Measurements from ENCODE around the gene TMEM178B. TPM values are rescaled to one million over a fixed set of nuclear protein-coding genes. Genes with fewer than 3 reads are reported as not detected.

Gene TMEM178B
- total and polyA plus RNA-seq, 2 of the 4 experiments (the other 2 are of a cell fraction), result under 0.01 to 0.05 TPM

DNA sequence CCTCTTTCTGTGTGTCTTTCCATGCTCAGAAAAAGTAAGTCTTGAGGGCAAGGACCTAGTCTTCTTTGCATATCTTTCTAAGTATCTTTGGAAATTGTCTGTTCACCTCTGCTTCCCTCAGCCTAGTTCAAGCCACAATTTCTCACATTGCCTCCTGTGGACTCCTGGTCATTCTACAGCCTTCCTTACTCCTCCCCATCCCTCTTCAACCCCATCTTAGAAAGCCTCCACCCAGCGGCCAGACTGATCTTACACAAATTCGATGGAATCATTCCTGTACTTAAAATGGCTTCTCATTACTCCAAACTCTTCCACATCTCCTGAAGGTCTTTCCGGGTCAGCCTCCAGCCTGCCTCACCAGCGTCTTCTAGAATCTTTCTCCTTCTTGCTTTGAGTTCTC, 453.2 kb downstream of the TMEM178B start:
- Histone ChIP-seq H4K5ac (ENCODE audit: low read depth, low read length) (no peak overlapping the region), H2BK20ac (ENCODE audit: low read depth, low read length) (no peak overlapping the region), H3K79me1 (ENCODE audit: low read depth in 1 of 2, low read length in 2 of 2) (no peaks in the 10 kb centered on the region), H3K4me3 (ENCODE audit: insufficient read depth, low read depth, low read length) (no peak overlapping the region), H3K4ac (ENCODE audit: low read depth, low read length) (no peak overlapping the region), H2AK9ac (replicated peaks; ENCODE audit: low read depth, low read length, poor library complexity) (no peak overlapping the region), H3K9me3 (ENCODE audit: control insufficient read depth, insufficient read depth, low read length) (no peaks in the 10 kb centered on the region), H3K9me1 (ENCODE audit: insufficient read depth, low read length) (no peaks in the 10 kb centered on the region), H2BK15ac (ENCODE audit: low read depth, low read length) (no peak overlapping the region), H3K4me2 (ENCODE audit: low read depth, low read length) (no peak overlapping the region), H3K56ac (ENCODE audit: extremely low read depth, insufficient read depth, low read length) (no peak overlapping the region), H4K8ac (ENCODE audit: low read depth in 2 of 2, low read length in 2 of 2) (no peak overlapping the region), H3K18ac (ENCODE audit: low read depth, low read length) (no peak overlapping the region), H3K27ac (ENCODE audit: insufficient read depth, low read length) (no peak overlapping the region), H4K20me1 (ENCODE audit: insufficient read depth, low read length) (no peaks in the 10 kb centered on the region), H3K4me1 (ENCODE audit: control insufficient read depth, insufficient read depth, low read length) (no peaks in the 10 kb centered on the region), H3K36me3 (ENCODE audit: control insufficient read depth, insufficient read depth, low read length) (no peaks in the 10 kb centered on the region), H2AFZ (replicated peaks; ENCODE audit: low read length, poor library complexity) (no peak overlapping the region), H3K14ac (replicated peaks; ENCODE audit: low read depth, low read length) (no peak overlapping the region), H3K9ac (ENCODE audit: low read depth, low read length) (no peak overlapping the region), H2BK120ac (ENCODE audit: low read depth, low read length) (no peak overlapping the region), H3K23ac (ENCODE audit: low read depth, low read length) (no peak overlapping the region), H3K27me3 (ENCODE audit: control insufficient read depth, insufficient read depth, low read length) (peaks cover 4% of the 10 kb centered on the region), H4K91ac (ENCODE audit: insufficient read depth, low read depth, low read length) (no peak overlapping the region), H2AK5ac (ENCODE audit: low read depth, low read length) (no peak overlapping the region), H2BK5ac (ENCODE audit: low read depth, low read length, poor library complexity, severe bottlenecking) (no peak overlapping the region)
- no TSS peak for BruUV-seq (replicated peaks)
- ChIA-PET CTCF (no interaction called here), POLR2A (ENCODE audit: unreplicated experiment) (no interaction called here)
- WGBS, 2 experiments (ENCODE audit: extremely low coverage in 2 of 2, insufficient read length in 1 of 2), result no CpG with 5 or more reads among the region's 4 CpGs
- intact Hi-C loops (cut with micrococcal nuclease), result no loop called here
- no peak for ATAC-seq (ENCODE audit: low read depth)
- dilution Hi-C loops (cut with HindIII; ENCODE audit: low sequenced_read_pairs, unreplicated experiment), result no loop called here
- DNase-seq, result no peak
- in situ Hi-C loops (cut with MboI; ENCODE audit: low sequenced_read_pairs), result loop anchor here (25.0 kb wide), 1 partner anchor 715 kb away; no protein-coding TSS in a partner anchor
- TF ChIP-seq CEBPB (IDR thresholded peaks at IDR 0.05; ENCODE audit: low read depth, low read length) (no peak), RAD21 (IDR thresholded peaks at IDR 0.05; ENCODE audit: low read length) (no peak), MXI1 (IDR thresholded peaks at IDR 0.05; ENCODE audit: borderline replicate concordance, low read depth, low read length) (no peak), CHD1 (IDR thresholded peaks at IDR 0.05; ENCODE audit: low read depth, low read length) (no peak), BHLHE40 (IDR thresholded peaks at IDR 0.05; ENCODE audit: low read depth, low read length) (no peak), FOS (IDR thresholded peaks at IDR 0.05; ENCODE audit: low read depth, low read length) (no peak), MAZ (IDR thresholded peaks at IDR 0.05; ENCODE audit: borderline replicate concordance, low read depth, low read length) (no peak), RFX5 (IDR thresholded peaks at IDR 0.05; ENCODE audit: low read depth, low read length) (no peak), RCOR1 (IDR thresholded peaks at IDR 0.05; ENCODE audit: insufficient replicate concordance, low read length) (no peak), SMC3 (IDR thresholded peaks at IDR 0.05; ENCODE audit: low read depth, low read length) (no peak), NFE2L2 (IDR thresholded peaks at IDR 0.05; ENCODE audit: low read depth, low read length) (no peak), MAFK (IDR thresholded peaks at IDR 0.05; ENCODE audit: low read depth, low read length) (no peak), POLR2A (IDR thresholded peaks at IDR 0.05; ENCODE audit: low read depth, low read length) (no peak)
- TF ChIP-seq, protein P1, sequence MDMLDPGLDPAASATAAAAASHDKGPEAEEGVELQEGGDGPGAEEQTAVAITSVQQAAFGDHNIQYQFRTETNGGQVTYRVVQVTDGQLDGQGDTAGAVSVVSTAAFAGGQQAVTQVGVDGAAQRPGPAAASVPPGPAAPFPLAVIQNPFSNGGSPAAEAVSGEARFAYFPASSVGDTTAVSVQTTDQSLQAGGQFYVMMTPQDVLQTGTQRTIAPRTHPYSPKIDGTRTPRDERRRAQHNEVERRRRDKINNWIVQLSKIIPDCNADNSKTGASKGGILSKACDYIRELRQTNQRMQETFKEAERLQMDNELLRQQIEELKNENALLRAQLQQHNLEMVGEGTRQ (IDR thresholded peaks at IDR 0.05; ENCODE audit: low read depth, low read length), result no peak
- TF ChIP-seq, protein P2, sequence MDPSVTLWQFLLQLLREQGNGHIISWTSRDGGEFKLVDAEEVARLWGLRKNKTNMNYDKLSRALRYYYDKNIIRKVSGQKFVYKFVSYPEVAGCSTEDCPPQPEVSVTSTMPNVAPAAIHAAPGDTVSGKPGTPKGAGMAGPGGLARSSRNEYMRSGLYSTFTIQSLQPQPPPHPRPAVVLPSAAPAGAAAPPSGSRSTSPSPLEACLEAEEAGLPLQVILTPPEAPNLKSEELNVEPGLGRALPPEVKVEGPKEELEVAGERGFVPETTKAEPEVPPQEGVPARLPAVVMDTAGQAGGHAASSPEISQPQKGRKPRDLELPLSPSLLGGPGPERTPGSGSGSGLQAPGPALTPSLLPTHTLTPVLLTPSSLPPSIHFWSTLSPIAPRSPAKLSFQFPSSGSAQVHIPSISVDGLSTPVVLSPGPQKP (IDR thresholded peaks at IDR 0.05; ENCODE audit: borderline replicate concordance, low read depth, low read length), result no peak
- TF ChIP-seq, protein P3, sequence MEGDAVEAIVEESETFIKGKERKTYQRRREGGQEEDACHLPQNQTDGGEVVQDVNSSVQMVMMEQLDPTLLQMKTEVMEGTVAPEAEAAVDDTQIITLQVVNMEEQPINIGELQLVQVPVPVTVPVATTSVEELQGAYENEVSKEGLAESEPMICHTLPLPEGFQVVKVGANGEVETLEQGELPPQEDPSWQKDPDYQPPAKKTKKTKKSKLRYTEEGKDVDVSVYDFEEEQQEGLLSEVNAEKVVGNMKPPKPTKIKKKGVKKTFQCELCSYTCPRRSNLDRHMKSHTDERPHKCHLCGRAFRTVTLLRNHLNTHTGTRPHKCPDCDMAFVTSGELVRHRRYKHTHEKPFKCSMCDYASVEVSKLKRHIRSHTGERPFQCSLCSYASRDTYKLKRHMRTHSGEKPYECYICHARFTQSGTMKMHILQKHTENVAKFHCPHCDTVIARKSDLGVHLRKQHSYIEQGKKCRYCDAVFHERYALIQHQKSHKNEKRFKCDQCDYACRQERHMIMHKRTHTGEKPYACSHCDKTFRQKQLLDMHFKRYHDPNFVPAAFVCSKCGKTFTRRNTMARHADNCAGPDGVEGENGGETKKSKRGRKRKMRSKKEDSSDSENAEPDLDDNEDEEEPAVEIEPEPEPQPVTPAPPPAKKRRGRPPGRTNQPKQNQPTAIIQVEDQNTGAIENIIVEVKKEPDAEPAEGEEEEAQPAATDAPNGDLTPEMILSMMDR (conservative IDR thresholded peaks at IDR 0.05; ENCODE audit: low read depth, low read length), result no peak

Measured in IMR-90 (cell line).